TTC549 (cell line): ENCODE results near the gene STK38.
"Not testable (repeated sequence)": the region's sequence is repeated elsewhere in the genome, so short reads cannot be mapped to it uniquely, and the experiment has no call there.

Experiments
- FAIRE-seq: peaks from 2 replicates; lab custom pipeline; 2012; peaks lifted over from hg19 to GRCh38; lab: Jason Lieb, UNC

Gene STK38

GRCh38 chr6:36487698-36488097, 59.6 kb downstream of the STK38 start:
- FAIRE-seq = no peak

- FAIRE-seq = no peak
Observed at GRCh38 chr6:36484736-36485135, 62.5 kb downstream of the STK38 start.

- FAIRE-seq = not testable (repeated sequence)
Observed at GRCh38 chr6:36483326-36483725, 64.0 kb downstream of the STK38 start.

- FAIRE-seq = no peak
Observed at GRCh38 chr6:36479256-36479655, 68.0 kb downstream of the STK38 start.

GRCh38 chr6:36478051-36478526, 69.2 kb downstream of the STK38 start:
- no peak for FAIRE-seq

- no peak for FAIRE-seq
Observed at GRCh38 chr6:36469946-36470345, 77.3 kb downstream of the STK38 start.

GRCh38 chr6:36469148-36469661, 78.1 kb downstream of the STK38 start:
- FAIRE-seq = no peak

- no peak for FAIRE-seq
Observed at GRCh38 chr6:36467625-36468024, 79.7 kb downstream of the STK38 start.

GRCh38 chr6:36464233-36464632, 83.0 kb downstream of the STK38 start:
- FAIRE-seq = no peak

- no peak for FAIRE-seq
Observed at GRCh38 chr6:36463676-36464075, 83.6 kb downstream of the STK38 start.

- FAIRE-seq = no peak
Observed at GRCh38 chr6:36461646-36462045, 85.6 kb downstream of the STK38 start.

GRCh38 chr6:36460916-36461315, 86.4 kb downstream of the STK38 start:
- peak; percentile 42 for FAIRE-seq

- no peak for FAIRE-seq
Observed at GRCh38 chr6:36459501-36459900, 87.8 kb downstream of the STK38 start.

- FAIRE-seq = no peak
Observed at GRCh38 chr6:36455486-36456027, 91.7 kb downstream of the STK38 start.

- FAIRE-seq = not testable (repeated sequence)
Observed at GRCh38 chr6:36452897-36453296, 94.4 kb downstream of the STK38 start.

- not testable (repeated sequence) for FAIRE-seq
Observed at GRCh38 chr6:36449173-36449572, 98.1 kb downstream of the STK38 start.

- FAIRE-seq = no peak
Observed at GRCh38 chr6:36445621-36446020, 101.7 kb downstream of the STK38 start.

- FAIRE-seq = no peak
Observed at GRCh38 chr6:36444470-36444869, 102.8 kb downstream of the STK38 start.
